Neural crest cell (in vitro differentiated cells): ENCODE data around the gene INPP5J. TPM values are rescaled to one million over a fixed set of nuclear protein-coding genes. Genes with fewer than 3 reads are reported as not detected.

Source experiments
- DNase-seq: peaks from one replicate; pipeline ENCODE4 v3.0.0; 2021; ENCODE audit warnings: low read depth, mixed read lengths, low spot score
- H3K27ac Mint-ChIP-seq: one replicate; pipeline ENCODE4 v1.8.0; 2021; ENCODE audit warnings: mild to moderate bottlenecking, mixed read lengths; ENCODE audit not compliant: unreplicated experiment
- H3K27me3 Mint-ChIP-seq: 2 replicates; pipeline ENCODE4 v1.8.0; 2021; ENCODE audit warnings: low read depth, mild to moderate bottlenecking, mixed read lengths
- H3K36me3 Mint-ChIP-seq: 2 replicates; pipeline ENCODE4 v1.8.0; 2021; ENCODE audit warnings: low read depth, mild to moderate bottlenecking, mixed read lengths
- H3K4me1 Mint-ChIP-seq: 2 replicates; pipeline ENCODE4 v1.8.0; 2021; ENCODE audit warnings: mixed read lengths
- H3K4me3 Mint-ChIP-seq: one replicate; pipeline ENCODE4 v1.8.0; 2021; ENCODE audit warnings: mild to moderate bottlenecking, mixed read lengths
- H3K9me3 Mint-ChIP-seq: 2 replicates; pipeline ENCODE4 v1.8.0; 2021; ENCODE audit warnings: mixed read lengths
- total RNA-seq: library from RNA; stranded (reverse); gene quantifications from 2 replicates; pipeline ENCODE4 v1.2.1, GENCODE V29; 2021
- TF ChIP-seq, protein P1 (sequence below): fragments of 200-600 bp; sonication (generic); conservative IDR thresholded peaks from 2 replicates; pipeline ENCODE4 v1.5.0; 2021; ENCODE audit warnings: antibody characterized with exemption, mild to moderate bottlenecking

INPP5J gene
- total RNA-seq, 1 donor from 2014 or later: 4.7 TPM

DNA sequence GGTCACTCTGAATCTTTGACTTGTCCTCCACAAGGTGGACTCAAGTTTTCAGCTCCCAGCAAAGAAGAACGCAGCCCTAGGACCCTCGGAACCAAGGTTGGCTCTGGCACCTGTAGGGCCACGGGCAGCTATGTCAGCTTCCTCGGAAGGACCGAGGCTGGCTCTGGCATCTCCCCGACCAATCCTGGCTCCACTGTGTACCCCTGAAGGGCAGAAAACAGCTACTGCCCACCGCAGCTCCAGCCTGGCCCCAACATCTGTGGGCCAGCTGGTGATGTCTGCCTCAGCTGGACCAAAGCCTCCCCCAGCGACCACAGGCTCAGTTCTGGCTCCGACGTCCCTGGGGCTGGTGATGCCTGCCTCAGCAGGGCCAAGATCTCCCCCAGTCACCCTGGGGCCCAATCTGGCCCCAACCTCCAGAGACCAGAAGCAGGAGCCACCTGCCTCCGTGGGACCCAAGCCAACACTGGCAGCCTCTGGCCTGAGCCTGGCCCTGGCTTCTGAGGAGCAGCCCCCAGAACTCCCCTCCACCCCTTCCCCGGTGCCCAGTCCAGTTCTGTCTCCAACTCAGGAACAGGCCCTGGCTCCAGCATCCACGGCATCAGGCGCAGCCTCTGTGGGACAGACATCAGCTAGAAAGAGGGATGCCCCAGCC, 2.2 kb downstream of the INPP5J start:
- Mint-ChIP-seq H3K36me3 (no peaks in the 10 kb centered on the region), H3K27ac (no peak overlapping the region), H3K9me3 (no peaks in the 10 kb centered on the region), H3K4me1 (peaks cover 11% of the 10 kb centered on the region), H3K27me3 (no peaks in the 10 kb centered on the region), H3K4me3 (no peak overlapping the region)
- no peak for DNase-seq
- TF ChIP-seq, protein P1, sequence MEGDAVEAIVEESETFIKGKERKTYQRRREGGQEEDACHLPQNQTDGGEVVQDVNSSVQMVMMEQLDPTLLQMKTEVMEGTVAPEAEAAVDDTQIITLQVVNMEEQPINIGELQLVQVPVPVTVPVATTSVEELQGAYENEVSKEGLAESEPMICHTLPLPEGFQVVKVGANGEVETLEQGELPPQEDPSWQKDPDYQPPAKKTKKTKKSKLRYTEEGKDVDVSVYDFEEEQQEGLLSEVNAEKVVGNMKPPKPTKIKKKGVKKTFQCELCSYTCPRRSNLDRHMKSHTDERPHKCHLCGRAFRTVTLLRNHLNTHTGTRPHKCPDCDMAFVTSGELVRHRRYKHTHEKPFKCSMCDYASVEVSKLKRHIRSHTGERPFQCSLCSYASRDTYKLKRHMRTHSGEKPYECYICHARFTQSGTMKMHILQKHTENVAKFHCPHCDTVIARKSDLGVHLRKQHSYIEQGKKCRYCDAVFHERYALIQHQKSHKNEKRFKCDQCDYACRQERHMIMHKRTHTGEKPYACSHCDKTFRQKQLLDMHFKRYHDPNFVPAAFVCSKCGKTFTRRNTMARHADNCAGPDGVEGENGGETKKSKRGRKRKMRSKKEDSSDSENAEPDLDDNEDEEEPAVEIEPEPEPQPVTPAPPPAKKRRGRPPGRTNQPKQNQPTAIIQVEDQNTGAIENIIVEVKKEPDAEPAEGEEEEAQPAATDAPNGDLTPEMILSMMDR: no peak

DNA sequence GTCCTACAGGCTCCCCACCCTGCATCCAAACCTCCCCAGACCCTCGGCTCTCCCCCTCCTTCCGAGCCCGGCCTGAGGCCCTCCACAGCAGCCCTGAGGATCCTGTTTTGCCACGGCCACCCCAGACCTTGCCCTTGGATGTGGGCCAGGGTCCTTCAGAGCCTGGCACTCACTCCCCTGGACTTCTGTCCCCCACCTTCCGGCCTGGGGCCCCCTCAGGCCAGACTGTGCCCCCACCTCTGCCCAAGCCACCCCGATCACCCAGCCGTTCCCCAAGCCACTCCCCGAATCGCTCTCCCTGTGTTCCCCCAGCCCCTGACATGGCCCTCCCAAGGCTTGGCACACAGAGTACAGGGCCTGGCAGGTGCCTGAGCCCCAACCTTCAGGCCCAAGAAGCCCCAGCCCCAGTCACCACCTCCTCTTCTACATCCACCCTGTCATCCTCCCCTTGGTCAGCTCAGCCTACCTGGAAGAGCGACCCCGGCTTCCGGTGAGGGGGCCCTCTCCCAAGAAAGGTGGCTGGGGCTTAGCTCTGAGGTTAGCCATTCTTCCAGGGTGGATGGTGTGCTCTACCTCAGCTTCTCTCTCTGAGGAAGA, 2.9 kb downstream of the INPP5J start:
- no peak for DNase-seq
- Mint-ChIP-seq H3K36me3 (no peaks in the 10 kb centered on the region), H3K9me3 (no peaks in the 10 kb centered on the region), H3K4me3 (no peak overlapping the region), H3K27ac (no peak overlapping the region), H3K4me1 (peaks cover 11% of the 10 kb centered on the region), H3K27me3 (no peaks in the 10 kb centered on the region)
- TF ChIP-seq, protein P1: no peak

DNA sequence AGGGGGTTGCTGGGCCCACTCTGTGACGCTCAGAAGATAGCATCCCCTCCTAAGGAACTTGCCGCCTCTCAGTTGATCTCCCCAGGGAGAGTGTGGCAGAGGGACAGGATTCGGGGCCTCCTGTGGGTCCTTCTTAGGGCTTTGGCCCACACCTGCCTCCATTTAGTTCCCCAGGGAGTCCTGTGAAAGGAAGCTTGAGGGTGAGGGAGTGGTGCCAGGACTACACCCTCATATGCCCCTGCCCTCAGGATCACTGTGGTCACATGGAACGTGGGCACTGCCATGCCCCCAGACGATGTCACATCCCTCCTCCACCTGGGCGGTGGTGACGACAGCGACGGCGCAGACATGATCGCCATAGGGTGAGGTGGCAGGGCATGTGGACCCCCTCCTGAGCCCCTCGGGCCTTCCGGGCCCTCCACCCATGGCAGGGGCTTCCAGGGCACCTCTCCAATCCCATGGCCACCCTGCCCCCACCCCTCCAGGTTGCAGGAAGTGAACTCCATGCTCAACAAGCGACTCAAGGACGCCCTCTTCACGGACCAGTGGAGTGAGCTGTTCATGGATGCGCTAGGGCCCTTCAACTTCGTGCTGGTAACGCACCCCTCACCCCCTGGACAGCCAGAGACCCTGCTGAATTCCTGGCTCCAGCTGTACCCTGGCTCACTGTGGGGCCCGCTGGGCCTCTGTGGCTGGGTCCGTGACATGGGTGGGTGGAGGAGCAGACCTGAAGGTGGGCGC, 3.5 kb downstream of the INPP5J start:
- no peaks in the 10 kb centered on the region for H3K27me3 Mint-ChIP-seq
- no peak overlapping the region for H3K27ac Mint-ChIP-seq
- no peaks in the 10 kb centered on the region for H3K36me3 Mint-ChIP-seq
- TF ChIP-seq, protein P1: no peak
- peaks cover 11% of the 10 kb centered on the region for H3K4me1 Mint-ChIP-seq
- no peak overlapping the region for H3K4me3 Mint-ChIP-seq
- H3K9me3 Mint-ChIP-seq: no peaks in the 10 kb centered on the region
- no peak for DNase-seq

DNA sequence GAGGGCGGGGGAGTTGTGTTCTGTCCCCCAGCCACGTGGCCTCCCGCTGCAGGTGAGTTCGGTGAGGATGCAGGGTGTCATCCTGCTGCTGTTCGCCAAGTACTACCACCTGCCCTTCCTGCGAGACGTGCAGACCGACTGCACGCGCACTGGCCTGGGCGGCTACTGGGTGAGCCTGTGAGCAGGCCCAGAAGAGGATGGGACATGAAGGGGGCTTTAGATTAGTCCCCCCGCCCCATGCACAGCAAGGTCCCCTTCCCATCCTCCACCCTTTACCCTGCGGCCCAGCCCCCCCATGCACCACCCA, 4.1 kb downstream of the INPP5J start:
- H3K27me3 Mint-ChIP-seq: no peaks in the 10 kb centered on the region
- TF ChIP-seq, protein P1: no peak
- no peak for DNase-seq
- H3K4me1 Mint-ChIP-seq: peaks cover 11% of the 10 kb centered on the region
- H3K27ac Mint-ChIP-seq: no peak overlapping the region
- H3K4me3 Mint-ChIP-seq: no peak overlapping the region
- H3K9me3 Mint-ChIP-seq: no peaks in the 10 kb centered on the region
- H3K36me3 Mint-ChIP-seq: no peaks in the 10 kb centered on the region

DNA sequence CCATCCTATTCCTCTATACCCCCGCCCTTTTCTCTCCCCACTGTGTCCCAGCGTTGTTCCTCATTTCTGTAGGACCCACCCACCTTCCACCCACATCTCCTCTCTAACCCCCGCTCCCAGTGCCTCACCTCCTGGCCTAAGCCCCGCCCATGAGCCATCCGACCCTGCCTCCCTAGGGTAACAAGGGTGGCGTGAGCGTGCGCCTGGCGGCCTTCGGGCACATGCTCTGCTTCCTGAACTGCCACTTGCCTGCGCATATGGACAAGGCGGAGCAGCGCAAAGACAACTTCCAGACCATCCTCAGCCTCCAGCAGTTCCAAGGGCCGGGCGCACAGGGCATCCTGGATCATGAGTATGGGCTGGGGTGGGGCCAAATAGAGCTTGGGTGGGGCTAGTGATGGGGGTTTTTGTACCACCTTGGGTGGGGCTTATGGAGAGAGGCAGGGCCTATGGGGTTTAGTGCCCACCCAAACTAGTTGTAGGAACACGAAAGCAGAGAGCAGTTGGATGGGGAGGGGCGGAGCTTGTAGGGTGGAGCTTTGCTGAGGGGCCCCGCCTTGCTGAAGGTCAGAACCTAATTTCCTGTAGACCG, 4.5 kb downstream of the INPP5J start:
- Mint-ChIP-seq H3K36me3 (no peaks in the 10 kb centered on the region), H3K27me3 (no peaks in the 10 kb centered on the region), H3K4me1 (peaks cover 11% of the 10 kb centered on the region), H3K27ac (no peak overlapping the region), H3K4me3 (no peak overlapping the region), H3K9me3 (no peaks in the 10 kb centered on the region)
- TF ChIP-seq, protein P1: no peak
- DNase-seq: no peak
